OCI-LY3 (cell line): ENCODE results near the gene ARHGAP24.

ENCODE experiments used
- EZH2phosphoT487 ChIP-seq: fragments of 200-600 bp; shearing (Covaris generic); IDR thresholded peaks from 2 replicates; pipeline ENCODE4 v1.6.1; 2018; ENCODE audit warnings: antibody characterized with exemption, mixed run types, low read depth
- TF ChIP-seq, protein P1 (sequence below): fragments of 200-600, 300-600 bp; sonication (generic); IDR thresholded peaks from 2 replicates; pipeline ENCODE4 v1.5.1; 2014; ENCODE audit warnings: antibody characterized with exemption, low read length, low read depth

DNA sequence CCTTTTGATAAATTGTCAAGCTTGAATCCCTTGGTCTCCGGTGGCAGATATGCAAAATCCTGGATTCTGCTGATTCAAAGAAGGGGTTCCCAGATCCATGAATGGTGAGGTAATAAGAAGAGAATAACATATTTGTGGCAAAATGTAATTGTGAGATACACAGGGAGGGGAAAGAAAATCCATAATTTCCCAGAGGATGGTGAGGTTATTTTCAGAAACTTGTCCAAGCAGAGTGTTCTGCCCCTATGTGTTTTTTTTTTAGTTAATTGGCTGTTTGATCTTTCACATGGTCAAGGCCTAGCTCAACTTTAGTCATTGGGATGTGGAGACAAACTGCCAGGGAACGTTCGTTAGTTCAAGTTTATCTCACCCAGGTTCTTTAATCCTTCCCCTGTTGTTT, 476.1 kb downstream of the ARHGAP24 start:
- TF ChIP-seq, protein P1, sequence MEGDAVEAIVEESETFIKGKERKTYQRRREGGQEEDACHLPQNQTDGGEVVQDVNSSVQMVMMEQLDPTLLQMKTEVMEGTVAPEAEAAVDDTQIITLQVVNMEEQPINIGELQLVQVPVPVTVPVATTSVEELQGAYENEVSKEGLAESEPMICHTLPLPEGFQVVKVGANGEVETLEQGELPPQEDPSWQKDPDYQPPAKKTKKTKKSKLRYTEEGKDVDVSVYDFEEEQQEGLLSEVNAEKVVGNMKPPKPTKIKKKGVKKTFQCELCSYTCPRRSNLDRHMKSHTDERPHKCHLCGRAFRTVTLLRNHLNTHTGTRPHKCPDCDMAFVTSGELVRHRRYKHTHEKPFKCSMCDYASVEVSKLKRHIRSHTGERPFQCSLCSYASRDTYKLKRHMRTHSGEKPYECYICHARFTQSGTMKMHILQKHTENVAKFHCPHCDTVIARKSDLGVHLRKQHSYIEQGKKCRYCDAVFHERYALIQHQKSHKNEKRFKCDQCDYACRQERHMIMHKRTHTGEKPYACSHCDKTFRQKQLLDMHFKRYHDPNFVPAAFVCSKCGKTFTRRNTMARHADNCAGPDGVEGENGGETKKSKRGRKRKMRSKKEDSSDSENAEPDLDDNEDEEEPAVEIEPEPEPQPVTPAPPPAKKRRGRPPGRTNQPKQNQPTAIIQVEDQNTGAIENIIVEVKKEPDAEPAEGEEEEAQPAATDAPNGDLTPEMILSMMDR, result no peak
- TF ChIP-seq EZH2phosphoT487, result no peak
